Measurements from ENCODE around the gene AQP6.

Gene AQP6

GRCh38 chr12:49957570-49957967, 15.2 kb upstream of the AQP6 start:
- DNase-seq: no peak

GRCh38 chr12:49959685-49960473, 12.9 kb upstream of the AQP6 start:
- no peak for DNase-seq

GRCh38 chr12:49960474-49961110, 12.2 kb upstream of the AQP6 start:
- no peak for DNase-seq

- no peak for DNase-seq
These were observed 11.4 kb upstream of the AQP6 start, which contains the start of gene AQP5 for GRCh38 chr12:49961111-49961922. Gene AQP5, plus strand, starts transcription at chr12:49961872. Its CDS starts 146 bp downstream, at chr12:49962018.

GRCh38 chr12:49961993-49962764, 10.6 kb upstream of the AQP6 start:
- DNase-seq: no peak

- DNase-seq: no peak
These were observed 9.6 kb upstream of the AQP6 start for GRCh38 chr12:49962861-49963765.

GRCh38 chr12:49963976-49964815, 8.6 kb upstream of the AQP6 start:
- no peak for DNase-seq

GRCh38 chr12:49964849-49965624, 7.7 kb upstream of the AQP6 start:
- no peak for DNase-seq

GRCh38 chr12:49965836-49966235, 6.9 kb upstream of the AQP6 start:
- DNase-seq: no peak

GRCh38 chr12:49966511-49967041, 6.2 kb upstream of the AQP6 start:
- no peak for DNase-seq

GRCh38 chr12:49967042-49967776, 5.5 kb upstream of the AQP6 start:
- peak; percentile 96 for DNase-seq

GRCh38 chr12:49967777-49968250, 4.9 kb upstream of the AQP6 start:
- DNase-seq: no peak

- DNase-seq: no peak
These were observed 4.3 kb upstream of the AQP6 start for GRCh38 chr12:49968471-49968870.

- DNase-seq: no peak
These were observed 3.7 kb upstream of the AQP6 start for GRCh38 chr12:49969027-49969426.

- no peak for DNase-seq
These were observed 2.9 kb upstream of the AQP6 start for GRCh38 chr12:49969651-49970429.

- DNase-seq: no peak
These were observed 2.1 kb upstream of the AQP6 start for GRCh38 chr12:49970658-49971057.

- DNase-seq: no peak
These were observed 1.6 kb upstream of the AQP6 start for GRCh38 chr12:49971141-49971540.

- no peak for DNase-seq
These were observed 618 bp upstream of the AQP6 start for GRCh38 chr12:49972129-49972528.

Data from activated CD4-positive, alpha-beta T cell treated with anti-CD3 and anti-CD28 coated beads, Interleukin-2, amount 50 U/mL, for 1 hour (primary cell).